Activated T-helper 1 cell treated with Interleukin-2 at 50 U/mL for 16 hours (primary cell): Measurements from ENCODE around the gene GOLGA6A.
"Not testable (repeated sequence)": the region's sequence is repeated elsewhere in the genome, so short reads cannot be mapped to it uniquely, and the experiment has no call there.

Source experiments
- DNase-seq: peaks from one replicate; pipeline ENCODE4 v3.0.0-alpha.2; 2020; ENCODE audit warnings: low read depth

The GOLGA6A gene

GRCh38 chr15:74052271-74053260, 29.8 kb downstream of the GOLGA6A start:
- not testable (repeated sequence) for DNase-seq

GRCh38 chr15:74050556-74051234, 31.7 kb downstream of the GOLGA6A start:
- DNase-seq = no peak

GRCh38 chr15:74050127-74050526, 32.2 kb downstream of the GOLGA6A start:
- no peak for DNase-seq

DNA sequence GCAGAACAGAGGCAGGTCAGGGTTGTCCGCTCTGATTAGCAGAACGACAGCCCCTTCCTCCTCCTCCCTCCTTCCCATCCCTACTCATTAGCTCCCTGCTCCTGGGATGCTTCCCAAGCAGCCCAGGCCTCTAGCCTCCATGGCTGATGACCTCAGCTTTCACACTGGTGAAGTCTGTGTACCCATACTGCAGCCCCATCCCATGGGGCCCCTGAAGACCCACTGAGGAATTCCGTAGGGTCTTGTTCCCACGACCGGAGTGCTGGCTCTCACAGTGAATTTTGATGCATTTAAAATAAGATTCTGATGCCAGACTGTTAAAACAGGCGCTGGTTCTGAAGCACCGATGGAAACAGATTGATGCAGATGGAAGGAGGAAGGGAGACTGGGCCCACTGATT, 36.1 kb downstream of the GOLGA6A start:
- DNase-seq = no peak

- DNase-seq = no peak
Observed at GRCh38 chr15:74045636-74046274, 36.6 kb downstream of the GOLGA6A start.

DNA sequence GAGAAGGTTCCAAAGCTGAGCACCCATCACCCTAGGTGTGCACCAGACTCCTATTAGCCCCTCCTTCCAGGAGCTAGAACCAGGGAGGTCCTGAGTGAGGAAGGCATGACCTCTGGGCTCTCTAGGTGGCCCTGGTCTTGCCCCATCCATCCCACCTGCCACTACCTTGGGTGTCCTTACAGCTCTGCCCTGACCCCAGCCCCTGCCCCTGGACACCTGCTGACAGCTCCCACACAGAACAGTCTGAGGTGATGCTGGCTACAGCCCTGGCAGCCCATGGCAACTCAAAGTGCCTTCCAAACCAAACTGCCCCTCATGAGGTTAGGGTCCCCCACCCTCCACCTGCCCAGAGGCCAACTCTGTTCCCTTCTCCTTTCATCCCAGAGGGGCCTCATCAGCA, 37.2 kb downstream of the GOLGA6A start:
- DNase-seq = no peak

GRCh38 chr15:74044267-74045110, 37.9 kb downstream of the GOLGA6A start:
- no peak for DNase-seq

GRCh38 chr15:74043425-74044266, 38.7 kb downstream of the GOLGA6A start:
- no peak for DNase-seq

DNA sequence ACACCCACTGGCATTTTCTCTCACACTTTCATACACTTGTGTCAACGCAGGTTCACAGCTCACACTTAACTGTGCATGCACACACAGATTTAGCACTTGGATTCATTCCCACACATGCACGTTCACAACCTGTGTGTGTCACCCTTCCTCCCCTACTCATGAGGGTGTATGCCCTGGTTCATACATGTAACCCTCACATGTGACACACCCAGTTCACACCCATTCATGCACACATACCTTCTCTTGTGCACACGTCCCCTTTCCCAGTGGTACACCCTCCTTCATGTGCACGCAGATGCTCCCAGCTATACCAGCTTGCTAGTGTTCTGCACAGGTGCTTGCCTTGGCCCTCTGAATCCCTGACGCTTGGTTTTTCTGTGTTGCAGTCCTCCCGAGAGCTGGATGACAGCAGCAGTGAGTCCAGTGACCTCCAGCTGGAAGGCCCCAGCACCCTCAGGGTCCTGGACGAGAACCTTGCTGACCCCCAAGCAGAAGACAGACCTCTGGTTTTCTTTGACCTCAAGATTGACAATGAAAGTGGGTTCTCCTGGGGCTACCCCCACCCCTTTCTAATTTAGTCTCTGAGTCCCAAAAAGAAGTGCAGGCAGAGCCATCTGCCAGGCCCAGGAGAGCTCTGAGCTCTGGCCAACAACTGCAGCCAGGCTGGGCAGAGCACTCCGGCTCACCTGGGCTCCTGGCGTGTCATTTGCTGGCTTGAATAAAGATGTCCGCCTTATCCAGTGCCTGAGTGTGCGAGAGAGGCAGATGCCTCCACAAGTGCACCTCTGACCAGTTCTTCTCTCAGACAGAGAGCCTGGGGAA, 39.5 kb downstream of the GOLGA6A start:
- DNase-seq = no peak

GRCh38 chr15:74041777-74042435, 40.4 kb downstream of the GOLGA6A start:
- no peak for DNase-seq

- DNase-seq = no peak
Observed at GRCh38 chr15:74041311-74041756, 41.0 kb downstream of the GOLGA6A start.

DNA sequence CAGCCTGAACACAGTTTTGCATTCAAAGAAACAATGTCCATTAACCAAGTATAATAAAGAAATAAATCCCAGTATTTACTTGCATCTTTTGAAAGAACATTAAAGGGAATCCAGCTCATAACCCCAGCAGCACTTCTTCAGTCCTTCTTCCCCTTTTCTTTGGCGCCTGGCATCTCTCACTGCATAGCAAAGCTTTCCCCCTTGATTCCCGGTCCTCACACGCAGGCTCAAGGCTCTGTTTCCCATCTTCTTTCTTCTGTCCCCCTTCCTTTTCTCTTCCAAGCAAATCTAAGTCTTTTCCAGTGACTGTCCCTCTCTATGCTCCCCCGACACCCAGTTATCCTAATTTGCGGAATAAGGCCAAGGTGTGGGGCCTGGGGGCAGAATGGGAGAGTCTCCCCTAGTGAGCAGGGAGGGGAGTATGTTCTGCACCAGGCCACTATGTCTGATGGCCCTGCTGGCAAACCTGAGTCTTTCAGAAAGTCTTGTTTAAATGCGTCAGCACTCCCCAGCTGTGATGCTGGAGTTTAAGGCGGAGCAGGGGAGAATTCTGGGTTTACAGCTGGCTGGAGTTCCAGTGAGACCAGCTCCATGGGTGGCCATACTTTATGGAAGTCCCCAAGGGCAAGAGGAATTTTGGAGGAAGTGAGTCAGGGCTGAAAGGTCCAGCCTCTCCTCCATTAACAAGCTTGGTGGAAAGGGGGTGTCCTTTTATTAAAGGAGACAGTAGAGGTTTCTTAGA, 42.1 kb downstream of the GOLGA6A start:
- no peak for DNase-seq

DNA sequence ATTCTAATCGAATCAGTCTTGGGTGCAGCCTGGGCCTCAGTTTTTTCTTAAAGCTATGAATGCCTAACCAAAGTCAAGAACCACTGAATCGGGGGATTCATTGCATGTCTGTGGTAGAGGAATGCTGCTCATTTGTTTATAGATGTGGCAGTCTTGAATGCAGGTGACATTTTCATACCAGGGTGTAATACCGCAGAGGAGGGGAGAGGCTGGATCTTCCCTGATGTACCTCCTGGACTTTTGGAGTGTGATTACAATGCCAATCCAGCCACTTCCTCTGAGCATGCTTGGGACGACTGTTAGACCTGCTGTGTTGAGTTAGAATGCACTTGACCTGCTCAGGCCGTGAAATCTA, 42.7 kb downstream of the GOLGA6A start:
- DNase-seq = no peak

GRCh38 chr15:74038707-74039655, 43.4 kb downstream of the GOLGA6A start:
- no peak for DNase-seq

DNA sequence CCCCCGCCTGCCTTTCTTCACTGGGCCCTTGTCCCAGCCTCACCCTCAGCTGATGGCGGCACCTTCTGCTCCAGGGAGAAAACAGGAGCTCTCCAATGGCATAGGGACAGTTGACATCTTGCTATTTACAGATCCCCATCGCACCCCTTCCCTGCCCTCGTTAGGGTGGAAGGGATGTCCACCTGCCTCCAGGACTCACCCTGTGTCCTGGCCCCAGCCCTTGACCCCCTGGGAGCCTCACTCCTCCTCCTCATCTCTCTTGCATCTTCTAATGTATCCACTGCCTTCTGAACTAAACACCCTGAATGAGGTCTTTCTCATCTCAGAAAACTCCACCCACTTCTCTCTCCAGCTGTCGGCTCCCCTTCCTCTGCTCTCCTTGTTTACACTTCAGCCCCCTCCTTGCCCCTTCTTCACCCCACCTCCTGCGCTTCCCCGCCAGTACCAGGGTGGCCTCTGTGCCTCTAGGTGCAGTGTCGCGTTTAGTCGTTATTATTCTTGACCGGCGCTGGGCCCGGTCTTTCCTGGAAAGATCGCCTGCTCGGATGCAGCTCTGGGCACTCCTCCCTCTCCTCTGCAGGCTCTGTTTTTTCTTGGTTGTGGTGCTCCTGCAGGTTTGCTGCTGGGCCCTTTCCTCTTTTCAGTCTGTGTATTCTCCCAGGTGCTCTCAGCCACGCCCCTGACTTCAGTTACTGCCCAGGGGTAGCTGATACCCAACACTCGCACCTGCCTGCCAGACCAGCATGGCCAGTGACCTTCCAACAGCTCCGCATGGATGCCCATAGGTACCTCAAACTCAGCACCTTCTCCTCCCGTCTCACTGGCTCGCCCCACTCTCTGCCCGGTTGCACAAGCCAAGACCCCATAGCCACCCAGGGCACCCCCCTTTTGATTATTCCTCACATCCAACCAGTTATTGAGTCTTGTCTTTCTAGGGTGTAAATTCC, 44.9 kb downstream of the GOLGA6A start:
- DNase-seq = no peak
